Tibial artery (tissue), 4 donors: ENCODE data around the gene TEAD1.

Experiments used
- DNase-seq, 2 donors: peaks; one replicate each; pipeline ENCODE4 v3.0.0-alpha.2; 2019
- H3K27ac ChIP-seq, 2 donors: fragments of 200-600 bp; sonication (generic) in 1 of 2; 1 replicate in 1 of 2; 2 replicates in 1 of 2; pipeline ENCODE4 v1.5.1; 2018 to 2019; ENCODE audit warnings: mild to moderate bottlenecking in 1 of 2
- H3K27me3 ChIP-seq, 2 donors: fragments of 200-600 bp; sonication (generic) in 1 of 2; one replicate each; pipeline versions ENCODE4 v1.5.1 to v1.6.0; 2016 to 2019
- H3K36me3 ChIP-seq, 3 donors: fragments of 200-600 bp; sonication (generic) in 2 of 3; one replicate each; pipeline ENCODE4 v1.5.1; 2016 to 2019; ENCODE audit warnings: mild to moderate bottlenecking in 2 of 3
- H3K4me1 ChIP-seq, 4 donors: fragments of 200-600 bp; sonication (generic) in 2 of 4; 1 replicate in 3 of 4; 2 replicates in 1 of 4; pipeline ENCODE4 v1.5.1; 2016 to 2019
- H3K4me3 ChIP-seq, 2 donors: fragments of 200-600 bp; sonication (generic) in 1 of 2; 1 replicate in 1 of 2; 2 replicates in 1 of 2; pipeline ENCODE4 v1.5.1; 2018 to 2019; ENCODE audit warnings: mild to moderate bottlenecking in 2 of 2
- H3K9me3 ChIP-seq, 3 donors: fragments of 200-600 bp; sonication (generic) in 1 of 3; one replicate each; pipeline ENCODE4 v1.5.1; 2016 to 2019
- intact Hi-C: fragments of 100-400 bp; cut with DNase I; formaldehyde crosslinking; loops from one replicate; pipeline ENCODE4 v1.15.0; 2023; ENCODE audit warnings: low total_unique reads
- TF ChIP-seq, protein P1 (sequence below), 2 experiments: fragments of 200-600 bp in 1 of 2; fragments of 450-650 bp in 1 of 2; IDR thresholded peaks; one replicate each; pipeline ENCODE4 v1.5.1; 2017 to 2019; ENCODE audit warnings: antibody characterized with exemption in 2 of 2, mild to moderate bottlenecking in 1 of 2, moderate library complexity in 1 of 2

Gene TEAD1

DNA sequence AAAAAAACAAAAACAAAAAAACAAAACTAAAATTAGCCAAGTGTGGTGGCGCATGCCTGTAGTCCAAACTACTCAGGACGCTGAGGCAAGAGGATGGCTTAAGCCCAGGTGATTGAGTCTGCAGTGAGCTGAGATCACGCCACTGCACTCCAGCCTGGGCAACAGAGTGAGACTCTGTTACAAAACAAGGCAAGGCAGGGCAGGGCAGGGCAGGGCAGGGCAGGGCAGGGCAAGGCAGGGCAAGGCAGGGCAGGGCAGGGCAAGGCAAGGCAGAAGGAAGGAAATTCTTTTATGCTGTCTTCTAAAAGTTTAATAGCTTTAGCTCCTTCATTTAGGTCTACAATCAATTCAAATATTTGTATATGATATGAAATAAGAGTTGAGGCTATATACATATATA, 284.8 kb downstream of the TEAD1 start:
- no peaks in the 10 kb centered on the region for H3K9me3 ChIP-seq
- TF ChIP-seq, protein P1, sequence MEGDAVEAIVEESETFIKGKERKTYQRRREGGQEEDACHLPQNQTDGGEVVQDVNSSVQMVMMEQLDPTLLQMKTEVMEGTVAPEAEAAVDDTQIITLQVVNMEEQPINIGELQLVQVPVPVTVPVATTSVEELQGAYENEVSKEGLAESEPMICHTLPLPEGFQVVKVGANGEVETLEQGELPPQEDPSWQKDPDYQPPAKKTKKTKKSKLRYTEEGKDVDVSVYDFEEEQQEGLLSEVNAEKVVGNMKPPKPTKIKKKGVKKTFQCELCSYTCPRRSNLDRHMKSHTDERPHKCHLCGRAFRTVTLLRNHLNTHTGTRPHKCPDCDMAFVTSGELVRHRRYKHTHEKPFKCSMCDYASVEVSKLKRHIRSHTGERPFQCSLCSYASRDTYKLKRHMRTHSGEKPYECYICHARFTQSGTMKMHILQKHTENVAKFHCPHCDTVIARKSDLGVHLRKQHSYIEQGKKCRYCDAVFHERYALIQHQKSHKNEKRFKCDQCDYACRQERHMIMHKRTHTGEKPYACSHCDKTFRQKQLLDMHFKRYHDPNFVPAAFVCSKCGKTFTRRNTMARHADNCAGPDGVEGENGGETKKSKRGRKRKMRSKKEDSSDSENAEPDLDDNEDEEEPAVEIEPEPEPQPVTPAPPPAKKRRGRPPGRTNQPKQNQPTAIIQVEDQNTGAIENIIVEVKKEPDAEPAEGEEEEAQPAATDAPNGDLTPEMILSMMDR (IDR thresholded peaks at IDR 0.05): no peak
- no peaks in the 10 kb centered on the region for H3K36me3 ChIP-seq
- intact Hi-C loops: no loop called here
- H3K4me3 ChIP-seq: no peak overlapping the region
- peaks cover 0 to 2% (median 0%) of the 10 kb centered on the region in 4 donors for H3K4me1 ChIP-seq
- DNase-seq: no peak
- peaks cover 0 to 6% of the 10 kb centered on the region in 2 donors for H3K27me3 ChIP-seq
- H3K27ac ChIP-seq: no peak overlapping the region

DNA sequence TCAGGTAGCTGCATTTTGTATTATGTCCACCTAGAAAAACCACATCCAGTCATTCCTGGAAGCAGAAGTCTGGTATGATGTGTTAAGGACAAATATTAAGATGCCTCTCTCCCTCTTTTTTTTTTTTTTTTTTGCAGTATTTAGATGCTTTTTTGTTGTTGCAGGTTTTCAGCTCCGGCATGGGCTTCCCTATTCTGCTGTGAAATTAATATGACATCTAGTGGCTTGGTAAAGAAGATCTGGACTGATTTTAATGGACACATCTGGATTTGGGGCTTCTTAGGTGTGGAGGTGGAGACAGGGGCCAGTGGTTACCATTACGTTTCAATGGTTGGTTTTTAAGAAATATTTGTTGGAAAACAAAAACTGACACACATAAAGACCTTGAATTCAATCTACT, 287.4 kb downstream of the TEAD1 start:
- intact Hi-C loops: loop anchor here (10.0 kb wide), 1 partner anchor 383 kb away; no protein-coding TSS in a partner anchor
- Histone ChIP-seq H3K27me3 (peaks cover 0 to 10% of the 10 kb centered on the region in 2 donors), H3K4me3 (no peak overlapping the region), H3K9me3 (no peaks in the 10 kb centered on the region), H3K27ac (no peak overlapping the region), H3K4me1 (peaks cover 0 to 4% (median 0%) of the 10 kb centered on the region in 4 donors), H3K36me3 (no peaks in the 10 kb centered on the region)
- DNase-seq: no peak
- TF ChIP-seq, protein P1 (IDR thresholded peaks at IDR 0.05): no peak

DNA sequence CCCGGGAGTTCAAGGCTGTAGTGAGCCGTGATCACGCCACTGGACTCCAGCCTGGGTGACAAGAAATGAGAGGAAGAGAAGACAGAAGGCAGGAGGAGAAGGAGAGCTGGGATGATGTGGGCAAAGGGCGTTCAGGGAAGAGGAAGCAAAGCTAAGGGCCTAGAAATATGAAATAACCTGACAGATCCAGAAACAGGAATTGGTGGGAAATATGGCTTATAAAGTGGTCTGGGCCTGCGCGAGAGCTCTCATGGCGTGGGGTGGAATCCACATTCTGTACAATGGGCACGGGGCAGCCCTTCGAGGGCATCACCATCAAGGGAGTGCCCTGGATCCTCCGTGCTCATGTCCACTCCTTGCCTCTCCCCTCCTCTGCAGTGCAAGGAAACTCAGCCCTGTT, 288.1 kb downstream of the TEAD1 start:
- no peak overlapping the region for H3K4me3 ChIP-seq
- H3K27ac ChIP-seq: no peak overlapping the region
- intact Hi-C loops: loop anchor here (10.0 kb wide), 1 partner anchor 382 kb away; no protein-coding TSS in a partner anchor
- no peaks in the 10 kb centered on the region for H3K9me3 ChIP-seq
- H3K27me3 ChIP-seq: peaks cover 0 to 10% of the 10 kb centered on the region in 2 donors
- TF ChIP-seq, protein P1 (IDR thresholded peaks at IDR 0.05): no peak
- peaks cover 0 to 4% (median 0%) of the 10 kb centered on the region in 4 donors for H3K4me1 ChIP-seq
- H3K36me3 ChIP-seq: no peaks in the 10 kb centered on the region
- DNase-seq: no peak

DNA sequence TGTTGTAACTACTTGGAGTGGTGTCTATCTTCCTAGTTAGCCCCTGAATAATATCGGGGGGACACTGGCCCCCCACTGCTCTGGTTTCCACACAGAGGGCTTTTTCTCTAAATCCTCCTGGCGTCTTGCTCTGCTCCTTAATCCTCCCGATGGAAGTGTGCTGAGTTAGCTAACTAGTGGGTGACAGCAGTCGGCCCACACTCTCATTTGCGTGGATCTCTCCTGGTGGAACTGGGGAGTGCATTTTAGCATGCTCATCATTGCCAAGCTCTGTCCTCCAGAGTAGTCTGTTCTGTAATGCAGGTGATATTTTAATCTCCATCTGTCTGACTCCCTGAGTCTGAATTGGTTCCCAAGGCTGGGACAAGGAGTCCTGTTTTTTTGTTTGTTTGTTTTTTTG, 288.8 kb downstream of the TEAD1 start:
- no peaks in the 10 kb centered on the region for H3K36me3 ChIP-seq

DNA sequence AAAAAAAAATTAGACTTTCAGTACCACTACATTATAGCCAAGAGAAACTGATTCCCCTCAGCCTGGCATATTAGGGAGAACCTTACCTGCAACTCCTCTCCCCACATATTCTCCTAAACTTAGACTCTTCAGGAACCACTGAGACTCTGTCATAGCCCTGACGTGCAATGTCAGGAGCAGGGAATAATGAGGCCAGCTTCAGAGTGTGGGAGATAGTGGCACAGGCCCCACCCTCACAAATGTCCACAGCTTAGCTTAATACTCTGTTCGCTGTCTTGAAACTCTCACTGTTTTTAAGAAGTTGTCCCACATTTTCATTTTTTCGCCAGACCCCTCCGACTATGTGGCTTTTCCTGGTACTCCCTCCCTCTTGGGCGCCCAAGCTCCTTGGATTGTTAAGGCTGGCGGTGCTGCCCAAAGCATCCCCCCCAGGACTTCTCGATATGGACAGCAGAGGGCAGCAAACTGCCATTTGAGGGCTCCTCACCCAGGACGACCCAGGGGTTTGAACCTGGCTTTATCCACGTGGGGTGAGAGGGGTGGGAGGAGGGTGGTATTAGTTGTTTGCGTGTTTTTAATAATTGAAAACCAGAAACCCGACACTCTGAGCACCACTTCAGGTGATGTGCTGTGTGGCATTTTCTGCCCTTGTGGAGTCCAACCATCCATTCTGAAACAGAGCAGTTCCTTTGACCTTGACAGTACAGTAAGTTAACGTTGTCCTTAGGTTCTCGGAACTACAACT, 289.7 kb downstream of the TEAD1 start:
- no peak overlapping the region for H3K27ac ChIP-seq
- intact Hi-C loops: loop anchor here (10.0 kb wide), 1 partner anchor 381 kb away; no protein-coding TSS in a partner anchor
- TF ChIP-seq, protein P1 (IDR thresholded peaks at IDR 0.05): peak; percentile 70 to 74
- DNase-seq: peak; percentile 64 to 68
- no peaks in the 10 kb centered on the region for H3K36me3 ChIP-seq
- H3K9me3 ChIP-seq: no peaks in the 10 kb centered on the region
- H3K27me3 ChIP-seq: peaks cover 0 to 10% of the 10 kb centered on the region in 2 donors
- H3K4me3 ChIP-seq: no peak overlapping the region
- H3K4me1 ChIP-seq: peaks cover 0 to 4% (median 0%) of the 10 kb centered on the region in 4 donors

More for the DNA sequence above, 288.8 kb downstream of the TEAD1 start:
- H3K27ac ChIP-seq: no peak overlapping the region
- no peak overlapping the region for H3K4me3 ChIP-seq
- DNase-seq: no peak
- H3K4me1 ChIP-seq: peaks cover 0 to 4% (median 0%) of the 10 kb centered on the region in 4 donors
- TF ChIP-seq, protein P1 (IDR thresholded peaks at IDR 0.05): no peak
- H3K9me3 ChIP-seq: no peaks in the 10 kb centered on the region
- H3K27me3 ChIP-seq: peaks cover 0 to 10% of the 10 kb centered on the region in 2 donors
- intact Hi-C loops: loop anchor here (10.0 kb wide), 1 partner anchor 382 kb away; no protein-coding TSS in a partner anchor
